Occipital lobe (tissue), 2 donors: ENCODE data around the gene WNT5A. TPM values are rescaled to one million over a fixed set of nuclear protein-coding genes. Genes with fewer than 3 reads are reported as not detected.

Experiments used
- DNase-seq: peaks from one replicate; lab custom pipeline; 2025; lab: John Stamatoyannopoulos, UW
- total RNA-seq: library from RNA; depleted of rRNA; stranded (reverse); fragments of >200 nt; gene quantifications from one replicate; pipeline ENCODE4 v1.2.3, GENCODE V29; 2014

Gene WNT5A
- total RNA-seq, 1 donor from 2014 or later, result 6.6 TPM

GRCh38 chr3:55452886-55453285, 34.2 kb downstream of the WNT5A start:
- DNase-seq, result no peak

- DNase-seq, result no peak
Measured at GRCh38 chr3:55449527-55449926, 37.6 kb downstream of the WNT5A start.

- no peak for DNase-seq
Measured at GRCh38 chr3:55446850-55447249, 40.3 kb downstream of the WNT5A start.

- DNase-seq, result no peak
Measured at GRCh38 chr3:55445551-55445950, 41.6 kb downstream of the WNT5A start.

- DNase-seq, result no peak
Measured at GRCh38 chr3:55443346-55443745, 43.8 kb downstream of the WNT5A start.

GRCh38 chr3:55442861-55443260, 44.2 kb downstream of the WNT5A start:
- DNase-seq, result no peak

GRCh38 chr3:55441499-55441898, 45.6 kb downstream of the WNT5A start:
- no peak for DNase-seq

- no peak for DNase-seq
Measured at GRCh38 chr3:55440104-55440708, 46.9 kb downstream of the WNT5A start.

GRCh38 chr3:55439657-55440056, 47.4 kb downstream of the WNT5A start:
- no peak for DNase-seq

GRCh38 chr3:55436644-55437043, 50.5 kb downstream of the WNT5A start:
- no peak for DNase-seq

- DNase-seq, result no peak
Measured at GRCh38 chr3:55435491-55435890, 51.6 kb downstream of the WNT5A start.

- DNase-seq, result no peak
Measured at GRCh38 chr3:55434789-55435188, 52.3 kb downstream of the WNT5A start.

GRCh38 chr3:55431041-55431440, 56.1 kb downstream of the WNT5A start:
- DNase-seq, result no peak

GRCh38 chr3:55427739-55428138, 59.4 kb downstream of the WNT5A start:
- no peak for DNase-seq

- DNase-seq, result no peak
Measured at GRCh38 chr3:55426486-55426885, 60.6 kb downstream of the WNT5A start.

- DNase-seq, result no peak
Measured at GRCh38 chr3:55423782-55424181, 63.3 kb downstream of the WNT5A start.

GRCh38 chr3:55417211-55417610, 69.9 kb downstream of the WNT5A start:
- DNase-seq, result no peak

- DNase-seq, result no peak
Measured at GRCh38 chr3:55416331-55416821, 70.7 kb downstream of the WNT5A start.
